ENCODE data around the gene RAC2.

DNA sequence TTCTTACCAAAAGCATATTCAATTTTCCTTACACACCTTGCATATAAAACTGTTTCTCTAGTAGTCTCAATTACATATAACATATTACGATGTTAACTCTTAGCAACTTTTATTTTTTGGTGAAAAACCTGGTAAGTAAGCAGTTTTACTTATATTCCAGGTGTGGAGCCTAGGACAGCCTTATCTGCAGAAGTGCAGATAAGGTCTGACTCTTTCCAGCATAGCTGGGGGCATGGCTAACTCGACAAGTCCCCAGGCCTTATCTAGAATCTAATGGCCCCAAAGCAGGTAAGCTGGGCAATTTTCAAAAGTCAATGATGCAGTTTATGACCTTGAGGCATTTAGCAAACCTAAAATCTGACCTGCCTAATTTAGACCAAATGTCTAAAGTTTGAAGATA is 51.9 kb downstream of the RAC2 start:
- TF ChIP-seq, protein P1, sequence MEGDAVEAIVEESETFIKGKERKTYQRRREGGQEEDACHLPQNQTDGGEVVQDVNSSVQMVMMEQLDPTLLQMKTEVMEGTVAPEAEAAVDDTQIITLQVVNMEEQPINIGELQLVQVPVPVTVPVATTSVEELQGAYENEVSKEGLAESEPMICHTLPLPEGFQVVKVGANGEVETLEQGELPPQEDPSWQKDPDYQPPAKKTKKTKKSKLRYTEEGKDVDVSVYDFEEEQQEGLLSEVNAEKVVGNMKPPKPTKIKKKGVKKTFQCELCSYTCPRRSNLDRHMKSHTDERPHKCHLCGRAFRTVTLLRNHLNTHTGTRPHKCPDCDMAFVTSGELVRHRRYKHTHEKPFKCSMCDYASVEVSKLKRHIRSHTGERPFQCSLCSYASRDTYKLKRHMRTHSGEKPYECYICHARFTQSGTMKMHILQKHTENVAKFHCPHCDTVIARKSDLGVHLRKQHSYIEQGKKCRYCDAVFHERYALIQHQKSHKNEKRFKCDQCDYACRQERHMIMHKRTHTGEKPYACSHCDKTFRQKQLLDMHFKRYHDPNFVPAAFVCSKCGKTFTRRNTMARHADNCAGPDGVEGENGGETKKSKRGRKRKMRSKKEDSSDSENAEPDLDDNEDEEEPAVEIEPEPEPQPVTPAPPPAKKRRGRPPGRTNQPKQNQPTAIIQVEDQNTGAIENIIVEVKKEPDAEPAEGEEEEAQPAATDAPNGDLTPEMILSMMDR (IDR thresholded peaks at IDR 0.05; ENCODE audit: low read length) = no peak
- TF ChIP-seq EZH2 (optimal IDR thresholded peaks at IDR 0.05; ENCODE audit: low read depth, low read length) (no peak), EZH2phosphoT487 (IDR thresholded peaks at IDR 0.05; ENCODE audit: low read length) (no peak)

All from MM.1S (cell line).